Esophagus muscularis mucosa (tissue), 3 donors: ENCODE measurements around the gene SYNPO2L.
"Not testable (repeated sequence)": the region's sequence is repeated elsewhere in the genome, so short reads cannot be mapped to it uniquely, and the experiment has no call there.

Experiments used
- POLR2A ChIP-seq: fragments of 450-650 bp; IDR thresholded peaks from one replicate; pipeline ENCODE4 v1.6.1; 2017; ENCODE audit warnings: antibody characterized with exemption, moderate library complexity, mild to moderate bottlenecking, low read depth
- POLR2AphosphoS5 ChIP-seq, 2 donors: sonication (generic); formaldehyde crosslinking; IDR thresholded peaks; one replicate each; pipeline ENCODE4 v1.6.1; 2017; ENCODE audit warnings: antibody characterized with exemption in 2 of 2
- TF ChIP-seq, protein P1 (sequence below), 3 experiments: fragments of 200-600 bp in 2 of 3; fragments of 450-650 bp in 1 of 3; sonication (generic) in 2 of 3; IDR thresholded peaks; one replicate each; pipeline ENCODE4 v1.5.1; 2017 to 2019; ENCODE audit warnings: antibody characterized with exemption in 3 of 3, mild to moderate bottlenecking in 2 of 3, moderate library complexity in 1 of 3

DNA sequence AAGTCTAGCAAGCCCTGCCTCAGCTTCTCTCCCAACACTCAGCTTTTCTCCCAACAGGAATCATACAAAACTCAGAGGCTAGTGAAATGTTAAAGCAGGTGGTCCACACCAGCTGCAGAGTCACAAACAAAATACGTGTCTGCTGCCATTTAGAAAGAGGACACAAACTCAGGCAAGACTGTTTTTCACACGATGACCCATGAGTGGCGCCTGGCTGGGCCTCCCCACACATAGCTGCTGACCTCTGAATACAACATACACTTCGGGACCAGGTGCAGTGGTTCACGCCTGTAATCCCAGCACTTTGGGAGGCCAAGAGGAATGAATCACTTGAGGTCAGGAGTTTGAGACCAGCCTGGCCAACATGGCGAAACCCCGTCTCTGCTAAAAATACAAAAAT is 6.9 kb upstream of the SYNPO2L start:
- TF ChIP-seq POLR2A; POLR2AphosphoS5 (IDR thresholded peaks at IDR 0.05): not testable (repeated sequence)
- TF ChIP-seq, protein P1, sequence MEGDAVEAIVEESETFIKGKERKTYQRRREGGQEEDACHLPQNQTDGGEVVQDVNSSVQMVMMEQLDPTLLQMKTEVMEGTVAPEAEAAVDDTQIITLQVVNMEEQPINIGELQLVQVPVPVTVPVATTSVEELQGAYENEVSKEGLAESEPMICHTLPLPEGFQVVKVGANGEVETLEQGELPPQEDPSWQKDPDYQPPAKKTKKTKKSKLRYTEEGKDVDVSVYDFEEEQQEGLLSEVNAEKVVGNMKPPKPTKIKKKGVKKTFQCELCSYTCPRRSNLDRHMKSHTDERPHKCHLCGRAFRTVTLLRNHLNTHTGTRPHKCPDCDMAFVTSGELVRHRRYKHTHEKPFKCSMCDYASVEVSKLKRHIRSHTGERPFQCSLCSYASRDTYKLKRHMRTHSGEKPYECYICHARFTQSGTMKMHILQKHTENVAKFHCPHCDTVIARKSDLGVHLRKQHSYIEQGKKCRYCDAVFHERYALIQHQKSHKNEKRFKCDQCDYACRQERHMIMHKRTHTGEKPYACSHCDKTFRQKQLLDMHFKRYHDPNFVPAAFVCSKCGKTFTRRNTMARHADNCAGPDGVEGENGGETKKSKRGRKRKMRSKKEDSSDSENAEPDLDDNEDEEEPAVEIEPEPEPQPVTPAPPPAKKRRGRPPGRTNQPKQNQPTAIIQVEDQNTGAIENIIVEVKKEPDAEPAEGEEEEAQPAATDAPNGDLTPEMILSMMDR (IDR thresholded peaks at IDR 0.05), result not testable (repeated sequence)
